K562 (cell line): ENCODE measurements around the gene PPP1R2C. TPM values are rescaled to one million over a fixed set of nuclear protein-coding genes. Genes with fewer than 3 reads are reported as not detected.

Experiments
- ATAC-seq: fragments of 200-7000 bp; cut with Tn5 transposase; 3 replicates; pipeline ENCODE4 v1.9.1; 2020; ENCODE audit warnings: moderate library complexity
- BruUV-seq: library from RNA; stranded (reverse); fragments of 400-500 nt; replicated peaks from 2 replicates; lab custom pipeline; 2021; lab: Mats Ljungman, UMichigan
- CTCF ChIA-PET: fragments of 300-600 bp; formaldehyde crosslinking; extraction: SDS; loops from one replicate; lab custom pipeline; 2021; ENCODE audit warnings: low intra/inter-chr PET ratio; lab: Yijun Ruan, JAX
- POLR2A ChIA-PET: fragments of 300-600, 350-650 bp; sonication (Branson Sonifier 250); formaldehyde crosslinking; extraction: SDS; loops from one replicate; lab custom pipeline; 2021; ENCODE audit warnings: antibody characterized with exemption, inconsistent platforms; lab: Yijun Ruan, JAX
- DNase-seq, 4 experiments: peaks; one replicate each; pipeline versions ENCODE4 v3.0.0 to v3.0.0-alpha.2; 2011 to 2018; ENCODE audit warnings: low spot score in 3 of 4, mixed read lengths in 3 of 4; ENCODE audit errors: extremely low read depth in 1 of 4
- FAIRE-seq: peaks from 2 replicates; lab custom pipeline; 2011; peaks lifted over from hg19 to GRCh38; lab: Jason Lieb, UNC
- H2AFZ ChIP-seq: 2 replicates; pipeline ENCODE4 v1.6.0; 2011; ENCODE audit warnings: low read depth, low read length, control low read depth, inconsistent platforms
- H3K27ac ChIP-seq: fragments of 200-600 bp; 3 replicates; pipeline ENCODE4 v1.8.0; 2011; ENCODE audit warnings: low read depth, mild to moderate bottlenecking, control low read depth, inconsistent platforms, low read length, moderate library complexity, mixed read lengths; ENCODE audit errors: extremely low read depth
- H3K27me3 ChIP-seq, 2 experiments: fragments of 300-600 bp in 1 of 2; 2 replicates in 1 of 2; 3 replicates in 1 of 2; pipeline versions ENCODE4 v1.6.0 to v1.8.0; 2011; ENCODE audit warnings: inconsistent platforms in 2 of 2, low read length in 2 of 2, mild to moderate bottlenecking in 1 of 2, mixed read lengths in 1 of 2, moderate library complexity in 1 of 2; ENCODE audit not compliant: control insufficient read depth in 2 of 2, insufficient read depth in 2 of 2
- H3K36me3 ChIP-seq: fragments of 300-600 bp; 3 replicates; pipeline ENCODE4 v1.8.0; 2011; ENCODE audit warnings: mild to moderate bottlenecking, low read length, inconsistent platforms; ENCODE audit not compliant: control insufficient read depth, insufficient read depth
- H3K4me1 ChIP-seq, 2 experiments: fragments of 200-600 bp in 1 of 2; replicated peaks in 1 of 2; 2 replicates in 1 of 2; 3 replicates in 1 of 2; pipeline versions ENCODE4 v1.5.1 to v1.8.0; 2011; ENCODE audit warnings: inconsistent platforms in 2 of 2, low read length in 2 of 2, mild to moderate bottlenecking in 1 of 2, mixed read lengths in 1 of 2, moderate library complexity in 1 of 2; ENCODE audit not compliant: control insufficient read depth in 2 of 2, insufficient read depth in 2 of 2
- H3K4me2 ChIP-seq: 2 replicates; pipeline ENCODE4 v1.6.1; 2011; ENCODE audit warnings: low read length, control low read depth, inconsistent platforms, mixed read lengths; ENCODE audit not compliant: insufficient read depth
- H3K4me3 ChIP-seq: fragments of 200-600 bp; sonication (generic), shearing (Covaris generic); 2 replicates; pipeline ENCODE4 v1.5.1; 2016; ENCODE audit warnings: control low read depth, inconsistent platforms
- H3K79me2 ChIP-seq: fragments of 200-600 bp; 3 replicates; pipeline ENCODE4 v1.8.0; 2011; ENCODE audit warnings: low read length, inconsistent platforms; ENCODE audit not compliant: control insufficient read depth, insufficient read depth
- H3K9ac ChIP-seq, 2 experiments: 2 replicates each; pipeline versions ENCODE4 v1.6.0 to v1.6.1; 2011; ENCODE audit warnings: low read depth in 2 of 2, low read length in 2 of 2, control low read depth in 1 of 2, inconsistent platforms in 1 of 2, mild to moderate bottlenecking in 1 of 2, mixed read lengths in 1 of 2; ENCODE audit not compliant: insufficient read depth in 1 of 2
- H3K9me1 ChIP-seq: one replicate; pipeline ENCODE4 v1.6.0; 2011; ENCODE audit warnings: inconsistent platforms, mild to moderate bottlenecking, low read length, moderate library complexity; ENCODE audit not compliant: control insufficient read depth, insufficient read depth
- H3K9me3 ChIP-seq: replicated peaks from 2 replicates; pipeline ENCODE4 v1.5.1; 2011; ENCODE audit warnings: low read depth, low read length, inconsistent platforms; ENCODE audit not compliant: control insufficient read depth, insufficient read depth
- H4K20me1 ChIP-seq: replicated peaks from 2 replicates; pipeline ENCODE4 v1.6.1; 2011; ENCODE audit warnings: low read length, inconsistent platforms, mixed read lengths; ENCODE audit not compliant: control insufficient read depth, insufficient read depth
- BCOR ChIP-seq: fragments of 450-650 bp; IDR thresholded peaks from 2 replicates; pipeline ENCODE4 v1.6.1; 2016
- CCAR2 ChIP-seq: fragments of 200-400 bp; formaldehyde crosslinking; IDR thresholded peaks from 2 replicates; pipeline ENCODE4 v1.6.1; 2017; ENCODE audit warnings: mild to moderate bottlenecking, low read depth, low read length
- DDX20 ChIP-seq: fragments of 450-650 bp; IDR thresholded peaks from 2 replicates; pipeline ENCODE4 v1.6.1; 2016; ENCODE audit warnings: missing genetic modification characterization, low read depth, mild to moderate bottlenecking, missing compliant biosample characterization, moderate library complexity
- GABPB1 ChIP-seq: sonication (generic); formaldehyde crosslinking; IDR thresholded peaks from 2 replicates; pipeline ENCODE4 v1.8.0; 2022; ENCODE audit warnings: mild to moderate bottlenecking, missing genetic modification reagents
- GTF2E2 ChIP-seq: fragments of 200-800 bp; sonication (Bioruptor generic); IDR thresholded peaks from 2 replicates; pipeline ENCODE4 v1.6.1; 2016; ENCODE audit warnings: missing genetic modification characterization, missing compliant biosample characterization
- HDAC1 ChIP-seq, 2 experiments: fragments of 450-650 bp; IDR thresholded peaks; 2 replicates each; pipeline ENCODE4 v1.6.1; 2016 to 2017; ENCODE audit warnings: inconsistent platforms in 1 of 2, mild to moderate bottlenecking in 1 of 2, moderate library complexity in 1 of 2
- HNRNPH1 ChIP-seq: fragments of 200-400 bp; formaldehyde crosslinking; optimal IDR thresholded peaks from 2 replicates; pipeline ENCODE3; 2017; ENCODE audit warnings: low read depth, mild to moderate bottlenecking, low read length, moderate library complexity
- L3MBTL2 ChIP-seq: fragments of 450-650 bp; IDR thresholded peaks from 2 replicates; pipeline ENCODE4 v1.6.1; 2016; ENCODE audit warnings: mild to moderate bottlenecking, moderate library complexity
- MAFK ChIP-seq: IDR thresholded peaks from 2 replicates; pipeline ENCODE4 v1.6.1; 2011; ENCODE audit warnings: low read length, improper control_type of control experiment
- NR4A1 ChIP-seq, 2 experiments: fragments of 250-450 bp in 1 of 2; fragments of 450-650 bp in 1 of 2; sonication (Bioruptor Pico) in 1 of 2; IDR thresholded peaks; 2 replicates each; pipeline versions ENCODE4 v1.4.0 to v1.6.1; 2016 to 2020; ENCODE audit warnings: mild to moderate bottlenecking in 2 of 2, missing compliant biosample characterization in 1 of 2, missing genetic modification characterization in 1 of 2, moderate library complexity in 1 of 2
- SP2 ChIP-seq: IDR thresholded peaks from 2 replicates; pipeline ENCODE4 v1.6.1; 2011; ENCODE audit warnings: mild to moderate bottlenecking, low read depth, low read length, moderate library complexity; ENCODE audit not compliant: poor library complexity, severe bottlenecking; ENCODE audit errors: extremely low read depth
- ZNF217 ChIP-seq: sonication (generic); formaldehyde crosslinking; IDR thresholded peaks from 2 replicates; pipeline ENCODE4 v1.8.0; 2022; ENCODE audit warnings: mild to moderate bottlenecking, missing genetic modification reagents
- ZNF324 ChIP-seq: fragments of 250-450 bp; sonication (Bioruptor Pico); IDR thresholded peaks from 2 replicates; pipeline ENCODE4 v1.4.0; 2020; ENCODE audit warnings: mild to moderate bottlenecking
- ZNF584 ChIP-seq: fragments of 200-800 bp; sonication (Bioruptor generic); IDR thresholded peaks from 2 replicates; pipeline ENCODE4 v1.6.1; 2016; ENCODE audit warnings: low read depth, mild to moderate bottlenecking, missing genetic modification characterization, missing compliant biosample characterization
- ZNF766 ChIP-seq: fragments of 200-800 bp; sonication (Bioruptor generic); conservative IDR thresholded peaks from 2 replicates; pipeline ENCODE4 v1.6.1; 2016; ENCODE audit warnings: missing genetic modification characterization, missing compliant biosample characterization
- WGBS: fragments of 100-300 bp; shearing (Covaris generic); methylation state at CpG from one replicate; pipeline ENCODE4 v1.1.6; 2016; ENCODE audit warnings: low coverage, mixed read lengths; ENCODE audit not compliant: insufficient coverage; ENCODE audit errors: missing lambda C conversion rate; 5-methylcytosine and 5-hydroxymethylcytosine counted together
- in situ Hi-C: fragments of 300-500 bp; cut with MboI; formaldehyde crosslinking; loops from 4 replicates; pipeline ENCODE4 v1.15.0; 2018; ENCODE audit warnings: inconsistent platforms, mixed read lengths
- intact Hi-C: fragments of 100-400 bp; cut with micrococcal nuclease; formaldehyde crosslinking; loops from 2 replicates; pipeline ENCODE4 v1.14.2; 2022
- polyA plus RNA-seq, 8 experiments: library from polyadenylated mRNA; depleted of rRNA in 4 of 8; stranded (reverse) in 5 of 8; unstranded in 3 of 8; fragments of >200 nt; fragmentation: Nextera tagmentation in 2 of 8; fragmentation: Illumina TruSeq in 1 of 8; extraction: Ambion mirVana in 2 of 8; extraction: Trizol in 1 of 8; gene quantifications; 2 replicates each; pipeline versions ENCODE4 v1.2.1 to v1.2.3, GENCODE V29; 2011 to 2014; ENCODE audit warnings: inconsistent platforms in 1 of 8, missing spikeins in 1 of 8
- total RNA-seq, 7 experiments: library from RNA; depleted of rRNA in 6 of 7; stranded (reverse); fragments of >200 nt in 6 of 7; fragmentation: Illumina TruSeq in 2 of 7; extraction: Trizol in 2 of 7; gene quantifications; 2 replicates each; pipeline versions ENCODE4 v1.2.1 to v1.2.3, GENCODE V29; 2011 to 2021; ENCODE audit warnings: low replicate concordance in 1 of 7

PPP1R2C gene
- total and polyA plus RNA-seq, 9 of the 15 experiments (the other 6 are each of a cell fraction or from before 2014, with no cell fraction given): not detected

GRCh38 chrX:42735250-42735649 lies 42.7 kb downstream of the PPP1R2C start:
- H3K27ac ChIP-seq: no peak overlapping the region
- CTCF ChIA-PET: no interaction called here
- intact Hi-C loops (no loop called here), in situ Hi-C loops (no loop called here)
- H3K4me2 ChIP-seq: no peak overlapping the region
- H3K9me1 ChIP-seq: no peaks in the 10 kb centered on the region
- ATAC-seq (no peak), DNase-seq (no peak)
- no peaks in the 10 kb centered on the region for H3K9me3 ChIP-seq
- TF ChIP-seq MAFK (no peak), GTF2E2 (no peak), DDX20 (tag) (no peak), ZNF324 (CRISPR knock-in tag) (no peak), BCOR (no peak), SP2 (no peak), CCAR2 (no peak), L3MBTL2 (no peak), HDAC1 (IDR thresholded peaks at IDR 0.05) (no peak), NR4A1 (CRISPR knock-in tag; IDR thresholded peaks at IDR 0.05) (no peak), NR4A1 (tag; IDR thresholded peaks at IDR 0.05) (no peak), ZNF584 (CRISPR knock-in tag) (no peak), ZNF766 (CRISPR knock-in tag) (no peak), GABPB1 (CRISPR knock-in tag) (no peak), ZNF217 (CRISPR knock-in tag) (no peak), HNRNPH1 (no peak)
- TF ChIP-seq, all 486 proteins: peak for 0
- Histone ChIP-seq H3K4me3 (no peak overlapping the region), H2AFZ (no peak overlapping the region), H4K20me1 (no peaks in the 10 kb centered on the region), H3K4me1 (no peaks in the 10 kb centered on the region), H3K27me3 (no peaks in the 10 kb centered on the region), H3K79me2 (no peaks in the 10 kb centered on the region), H3K36me3 (no peaks in the 10 kb centered on the region), H3K9ac (no peak overlapping the region)
- POLR2A ChIA-PET: no interaction called here
- 0% methylated on average over 2 of the region's 2 CpGs for WGBS
- no peak for FAIRE-seq
- no TSS peak for BruUV-seq
